WTC11 (cell line): ENCODE data around the gene EXD3. TPM values are rescaled to one million over a fixed set of nuclear protein-coding genes. Genes with fewer than 3 reads are reported as not detected.

ENCODE experiments used
- ATAC-seq: fragments of 200-7000 bp; cut with Tn5 transposase; 2 replicates; pipeline ENCODE4 v1.10.0; 2021; ENCODE audit warnings: mild to moderate bottlenecking, moderate library complexity
- CTCF ChIA-PET: fragments of 300-600 bp; sonication (Branson Sonifier 250); formaldehyde crosslinking; loops from one replicate; lab custom pipeline; 2021; ENCODE audit warnings: antibody characterized with exemption; lab: Charles Lee
- POLR2A ChIA-PET: fragments of 350-600 bp; sonication (Branson Sonifier 250); formaldehyde crosslinking; loops from one replicate; lab custom pipeline; 2021; ENCODE audit warnings: antibody characterized with exemption; lab: Charles Lee
- DNase-seq: peaks from one replicate; pipeline ENCODE4 v3.0.0; 2021; ENCODE audit warnings: low spot score
- H3K27ac Mint-ChIP-seq: 2 replicates; pipeline ENCODE4 v1.8.0; 2021; ENCODE audit warnings: mixed read lengths
- H3K27me3 Mint-ChIP-seq: 2 replicates; pipeline ENCODE4 v1.8.0; 2021; ENCODE audit warnings: low read depth, mild to moderate bottlenecking, moderate library complexity, mixed read lengths
- H3K36me3 Mint-ChIP-seq: 2 replicates; pipeline ENCODE4 v1.8.0; 2021; ENCODE audit warnings: mixed read lengths
- H3K4me1 Mint-ChIP-seq: 2 replicates; pipeline ENCODE4 v1.8.0; 2022; ENCODE audit warnings: mixed read lengths
- H3K4me3 Mint-ChIP-seq: 2 replicates; pipeline ENCODE4 v1.8.0; 2021; ENCODE audit warnings: mild to moderate bottlenecking, moderate library complexity, mixed read lengths
- H3K9me3 Mint-ChIP-seq: 2 replicates; pipeline ENCODE4 v1.8.0; 2021; ENCODE audit warnings: mixed read lengths
- ATF1 ChIP-seq: sonication (generic); formaldehyde crosslinking; IDR thresholded peaks from 2 replicates; pipeline ENCODE4 v1.8.1; 2023; ENCODE audit warnings: mild to moderate bottlenecking, moderate library complexity, missing genetic modification reagents
- EMX1 ChIP-seq: fragments of 250-450 bp; sonication (Bioruptor Pico); IDR thresholded peaks from 2 replicates; pipeline ENCODE4 v1.8.0; 2021; ENCODE audit warnings: mild to moderate bottlenecking
- FOXP1 ChIP-seq: sonication (generic); formaldehyde crosslinking; IDR thresholded peaks from 2 replicates; pipeline ENCODE4 v1.8.0; 2022; ENCODE audit warnings: missing genetic modification reagents, mild to moderate bottlenecking, moderate library complexity, borderline replicate concordance
- GRHL2 ChIP-seq: fragments of 250-450 bp; sonication (Bioruptor Pico); IDR thresholded peaks from 2 replicates; pipeline ENCODE4 v1.8.0; 2022; ENCODE audit warnings: mild to moderate bottlenecking, moderate library complexity; ENCODE audit not compliant: insufficient replicate concordance, severe bottlenecking
- NFYB ChIP-seq: sonication (generic); formaldehyde crosslinking; conservative IDR thresholded peaks from 2 replicates; pipeline ENCODE4 v1.8.0; 2022; ENCODE audit warnings: low read depth, missing genetic modification reagents
- RELA ChIP-seq: sonication (generic); formaldehyde crosslinking; IDR thresholded peaks from 2 replicates; pipeline ENCODE4 v1.8.1; 2022; ENCODE audit warnings: missing genetic modification reagents, mild to moderate bottlenecking, borderline replicate concordance
- RORB ChIP-seq: fragments of 250-450 bp; sonication (Bioruptor Pico); IDR thresholded peaks from 2 replicates; pipeline ENCODE4 v1.9.0; 2021; ENCODE audit warnings: mild to moderate bottlenecking
- SOX15 ChIP-seq: fragments of 250-450 bp; sonication (Bioruptor Pico); IDR thresholded peaks from 2 replicates; pipeline ENCODE4 v1.9.0; 2021; ENCODE audit warnings: mild to moderate bottlenecking
- TEAD4 ChIP-seq: sonication (generic); formaldehyde crosslinking; IDR thresholded peaks from 2 replicates; pipeline ENCODE4 v1.8.0; 2022; ENCODE audit warnings: mild to moderate bottlenecking, missing genetic modification reagents
- ZBTB21 ChIP-seq: sonication (generic); formaldehyde crosslinking; IDR thresholded peaks from 2 replicates; pipeline ENCODE4 v1.8.1; 2023; ENCODE audit warnings: mild to moderate bottlenecking, missing genetic modification reagents, borderline replicate concordance
- ZNF219 ChIP-seq: sonication (generic); formaldehyde crosslinking; IDR thresholded peaks from 2 replicates; pipeline ENCODE4 v1.8.0; 2023; ENCODE audit warnings: missing genetic modification reagents, mild to moderate bottlenecking, borderline replicate concordance
- ZNF416 ChIP-seq: fragments of 250-450 bp; sonication (Bioruptor Pico); IDR thresholded peaks from 2 replicates; pipeline ENCODE4 v1.9.0; 2021; ENCODE audit warnings: mild to moderate bottlenecking, inconsistent platforms
- total RNA-seq: library from RNA; stranded (reverse); gene quantifications from 3 replicates; pipeline ENCODE4 v1.2.3, GENCODE V29; 2021
- TF ChIP-seq, protein P1 (sequence below): sonication (generic); formaldehyde crosslinking; IDR thresholded peaks from 2 replicates; pipeline ENCODE4 v1.8.0; 2023; ENCODE audit warnings: missing genetic modification reagents
- TF ChIP-seq, protein P2 (sequence below): sonication (generic); formaldehyde crosslinking; conservative IDR thresholded peaks from 2 replicates; pipeline ENCODE4 v1.8.1; 2022; ENCODE audit warnings: mild to moderate bottlenecking, missing genetic modification reagents
- TF ChIP-seq, protein P3 (sequence below): sonication (generic); formaldehyde crosslinking; IDR thresholded peaks from 2 replicates; pipeline ENCODE4 v1.8.0; 2023; ENCODE audit warnings: mild to moderate bottlenecking, missing genetic modification reagents
- TF ChIP-seq, protein P4 (sequence below): fragments of 250-450 bp; sonication (Bioruptor Pico); IDR thresholded peaks from 2 replicates; pipeline ENCODE4 v1.9.0; 2021; ENCODE audit warnings: mild to moderate bottlenecking
- TF ChIP-seq, protein P5 (sequence below): sonication (generic); formaldehyde crosslinking; IDR thresholded peaks from 2 replicates; pipeline ENCODE4 v1.8.1; 2023; ENCODE audit warnings: mild to moderate bottlenecking, missing genetic modification reagents
- TF ChIP-seq, protein P6 (sequence below): sonication (generic); formaldehyde crosslinking; IDR thresholded peaks from 2 replicates; pipeline ENCODE4 v1.8.1; 2022; ENCODE audit warnings: low read depth, missing genetic modification reagents, borderline replicate concordance
- TF ChIP-seq, protein P7 (sequence below): fragments of 250-450 bp; sonication (Bioruptor Pico); IDR thresholded peaks from 2 replicates; pipeline ENCODE4 v1.8.0; 2021; ENCODE audit warnings: mild to moderate bottlenecking

EXD3 gene
- total RNA-seq, 1 experiment from 2014 or later: 21.2 TPM

DNA sequence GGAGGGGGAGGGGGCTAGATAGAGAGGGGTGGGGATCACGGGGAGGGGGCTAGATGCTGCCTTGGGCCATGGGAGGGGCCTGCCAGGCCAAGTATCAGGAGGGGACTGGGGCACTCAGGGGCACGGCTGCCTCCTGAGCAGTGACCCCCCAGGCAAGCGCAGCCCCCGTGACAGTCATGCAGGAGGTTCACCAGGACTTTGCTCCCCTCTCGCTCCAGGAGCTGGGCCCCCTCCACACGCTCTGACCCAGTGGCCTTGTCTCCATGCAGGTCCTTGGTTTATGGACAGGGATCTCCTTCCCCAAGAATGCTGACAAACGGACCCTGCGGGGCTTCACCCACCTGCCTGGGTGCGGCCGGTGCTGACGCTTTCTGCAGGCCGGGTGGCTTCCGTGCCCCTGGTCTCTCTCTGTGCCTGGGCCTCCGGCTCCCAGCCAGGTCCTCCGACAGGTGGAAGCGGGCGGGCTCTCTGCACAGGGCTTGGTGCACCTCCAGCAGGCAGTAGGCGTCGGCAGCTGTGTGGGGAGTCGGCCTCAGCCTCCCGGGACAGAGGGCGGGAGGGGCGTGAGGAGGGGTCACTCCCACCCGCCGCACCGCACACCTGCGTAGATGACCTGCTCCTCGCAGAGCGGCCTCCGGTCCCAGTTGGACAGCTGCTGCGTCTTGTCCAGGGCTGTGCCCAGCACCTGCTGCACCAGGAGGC lies 74.0 kb downstream of the EXD3 start:
- TF ChIP-seq, protein P1, sequence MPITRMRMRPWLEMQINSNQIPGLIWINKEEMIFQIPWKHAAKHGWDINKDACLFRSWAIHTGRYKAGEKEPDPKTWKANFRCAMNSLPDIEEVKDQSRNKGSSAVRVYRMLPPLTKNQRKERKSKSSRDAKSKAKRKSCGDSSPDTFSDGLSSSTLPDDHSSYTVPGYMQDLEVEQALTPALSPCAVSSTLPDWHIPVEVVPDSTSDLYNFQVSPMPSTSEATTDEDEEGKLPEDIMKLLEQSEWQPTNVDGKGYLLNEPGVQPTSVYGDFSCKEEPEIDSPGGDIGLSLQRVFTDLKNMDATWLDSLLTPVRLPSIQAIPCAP (CRISPR knock-in tag): no peak
- no peak for TF ChIP-seq RORB (CRISPR knock-in tag)
- no peak for TF ChIP-seq RELA (CRISPR knock-in tag)
- no peak for TF ChIP-seq ZBTB21 (CRISPR knock-in tag)
- no peak for TF ChIP-seq EMX1 (CRISPR knock-in tag)
- TF ChIP-seq, protein P2, sequence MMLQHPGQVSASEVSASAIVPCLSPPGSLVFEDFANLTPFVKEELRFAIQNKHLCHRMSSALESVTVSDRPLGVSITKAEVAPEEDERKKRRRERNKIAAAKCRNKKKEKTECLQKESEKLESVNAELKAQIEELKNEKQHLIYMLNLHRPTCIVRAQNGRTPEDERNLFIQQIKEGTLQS (CRISPR knock-in tag): no peak
- no peak for TF ChIP-seq GRHL2 (CRISPR knock-in tag)
- TF ChIP-seq, protein P3, sequence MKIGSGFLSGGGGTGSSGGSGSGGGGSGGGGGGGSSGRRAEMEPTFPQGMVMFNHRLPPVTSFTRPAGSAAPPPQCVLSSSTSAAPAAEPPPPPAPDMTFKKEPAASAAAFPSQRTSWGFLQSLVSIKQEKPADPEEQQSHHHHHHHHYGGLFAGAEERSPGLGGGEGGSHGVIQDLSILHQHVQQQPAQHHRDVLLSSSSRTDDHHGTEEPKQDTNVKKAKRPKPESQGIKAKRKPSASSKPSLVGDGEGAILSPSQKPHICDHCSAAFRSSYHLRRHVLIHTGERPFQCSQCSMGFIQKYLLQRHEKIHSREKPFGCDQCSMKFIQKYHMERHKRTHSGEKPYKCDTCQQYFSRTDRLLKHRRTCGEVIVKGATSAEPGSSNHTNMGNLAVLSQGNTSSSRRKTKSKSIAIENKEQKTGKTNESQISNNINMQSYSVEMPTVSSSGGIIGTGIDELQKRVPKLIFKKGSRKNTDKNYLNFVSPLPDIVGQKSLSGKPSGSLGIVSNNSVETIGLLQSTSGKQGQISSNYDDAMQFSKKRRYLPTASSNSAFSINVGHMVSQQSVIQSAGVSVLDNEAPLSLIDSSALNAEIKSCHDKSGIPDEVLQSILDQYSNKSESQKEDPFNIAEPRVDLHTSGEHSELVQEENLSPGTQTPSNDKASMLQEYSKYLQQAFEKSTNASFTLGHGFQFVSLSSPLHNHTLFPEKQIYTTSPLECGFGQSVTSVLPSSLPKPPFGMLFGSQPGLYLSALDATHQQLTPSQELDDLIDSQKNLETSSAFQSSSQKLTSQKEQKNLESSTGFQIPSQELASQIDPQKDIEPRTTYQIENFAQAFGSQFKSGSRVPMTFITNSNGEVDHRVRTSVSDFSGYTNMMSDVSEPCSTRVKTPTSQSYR (CRISPR knock-in tag): no peak
- TF ChIP-seq, protein P4, sequence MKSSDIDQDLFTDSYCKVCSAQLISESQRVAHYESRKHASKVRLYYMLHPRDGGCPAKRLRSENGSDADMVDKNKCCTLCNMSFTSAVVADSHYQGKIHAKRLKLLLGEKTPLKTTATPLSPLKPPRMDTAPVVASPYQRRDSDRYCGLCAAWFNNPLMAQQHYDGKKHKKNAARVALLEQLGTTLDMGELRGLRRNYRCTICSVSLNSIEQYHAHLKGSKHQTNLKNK (CRISPR knock-in tag): no peak
- TF ChIP-seq, protein P5, sequence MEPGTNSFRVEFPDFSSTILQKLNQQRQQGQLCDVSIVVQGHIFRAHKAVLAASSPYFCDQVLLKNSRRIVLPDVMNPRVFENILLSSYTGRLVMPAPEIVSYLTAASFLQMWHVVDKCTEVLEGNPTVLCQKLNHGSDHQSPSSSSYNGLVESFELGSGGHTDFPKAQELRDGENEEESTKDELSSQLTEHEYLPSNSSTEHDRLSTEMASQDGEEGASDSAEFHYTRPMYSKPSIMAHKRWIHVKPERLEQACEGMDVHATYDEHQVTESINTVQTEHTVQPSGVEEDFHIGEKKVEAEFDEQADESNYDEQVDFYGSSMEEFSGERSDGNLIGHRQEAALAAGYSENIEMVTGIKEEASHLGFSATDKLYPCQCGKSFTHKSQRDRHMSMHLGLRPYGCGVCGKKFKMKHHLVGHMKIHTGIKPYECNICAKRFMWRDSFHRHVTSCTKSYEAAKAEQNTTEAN: no peak
- TF ChIP-seq, protein P6, sequence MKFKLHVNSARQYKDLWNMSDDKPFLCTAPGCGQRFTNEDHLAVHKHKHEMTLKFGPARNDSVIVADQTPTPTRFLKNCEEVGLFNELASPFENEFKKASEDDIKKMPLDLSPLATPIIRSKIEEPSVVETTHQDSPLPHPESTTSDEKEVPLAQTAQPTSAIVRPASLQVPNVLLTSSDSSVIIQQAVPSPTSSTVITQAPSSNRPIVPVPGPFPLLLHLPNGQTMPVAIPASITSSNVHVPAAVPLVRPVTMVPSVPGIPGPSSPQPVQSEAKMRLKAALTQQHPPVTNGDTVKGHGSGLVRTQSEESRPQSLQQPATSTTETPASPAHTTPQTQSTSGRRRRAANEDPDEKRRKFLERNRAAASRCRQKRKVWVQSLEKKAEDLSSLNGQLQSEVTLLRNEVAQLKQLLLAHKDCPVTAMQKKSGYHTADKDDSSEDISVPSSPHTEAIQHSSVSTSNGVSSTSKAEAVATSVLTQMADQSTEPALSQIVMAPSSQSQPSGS: no peak
- no peak for TF ChIP-seq ATF1 (CRISPR knock-in tag)
- no peak for TF ChIP-seq ZNF219 (CRISPR knock-in tag)
- TF ChIP-seq TEAD4: no peak
- no peak for TF ChIP-seq FOXP1 (CRISPR knock-in tag)
- no peak for TF ChIP-seq ZNF416 (CRISPR knock-in tag)
- TF ChIP-seq NFYB: no peak
- no peak for TF ChIP-seq SOX15 (CRISPR knock-in tag)
- TF ChIP-seq, protein P7, sequence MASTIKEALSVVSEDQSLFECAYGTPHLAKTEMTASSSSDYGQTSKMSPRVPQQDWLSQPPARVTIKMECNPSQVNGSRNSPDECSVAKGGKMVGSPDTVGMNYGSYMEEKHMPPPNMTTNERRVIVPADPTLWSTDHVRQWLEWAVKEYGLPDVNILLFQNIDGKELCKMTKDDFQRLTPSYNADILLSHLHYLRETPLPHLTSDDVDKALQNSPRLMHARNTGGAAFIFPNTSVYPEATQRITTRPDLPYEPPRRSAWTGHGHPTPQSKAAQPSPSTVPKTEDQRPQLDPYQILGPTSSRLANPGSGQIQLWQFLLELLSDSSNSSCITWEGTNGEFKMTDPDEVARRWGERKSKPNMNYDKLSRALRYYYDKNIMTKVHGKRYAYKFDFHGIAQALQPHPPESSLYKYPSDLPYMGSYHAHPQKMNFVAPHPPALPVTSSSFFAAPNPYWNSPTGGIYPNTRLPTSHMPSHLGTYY: no peak

More for the DNA sequence above, 74.0 kb downstream of the EXD3 start:
- no peak overlapping the region for H3K27ac Mint-ChIP-seq
- H3K4me3 Mint-ChIP-seq: no peak overlapping the region
- H3K4me1 Mint-ChIP-seq: no peaks in the 10 kb centered on the region
- ChIA-PET POLR2A (no interaction called here), CTCF (no interaction called here)
- peaks cover 18% of the 10 kb centered on the region for H3K27me3 Mint-ChIP-seq
- DNase-seq: no peak
- H3K9me3 Mint-ChIP-seq: peaks cover 30% of the 10 kb centered on the region
- no peak for ATAC-seq
- peaks cover 34% of the 10 kb centered on the region for H3K36me3 Mint-ChIP-seq
